GM13977 (cell line): Measurements from ENCODE around the gene KAZN.

Source experiments
- DNase-seq: peaks from one replicate; pipeline ENCODE4 v3.0.0; 2012; ENCODE audit warnings: low spot score
- in situ Hi-C: fragments of 300-500 bp; cut with MboI; formaldehyde crosslinking; loops from one replicate; pipeline ENCODE4 v1.12.0; 2022; ENCODE audit warnings: low sequenced_read_pairs, low pct_unique_long_range_greater_than_20kb, mixed read lengths, inconsistent platforms; ENCODE audit not compliant: unreplicated experiment
- TF ChIP-seq, protein P1 (sequence below): IDR thresholded peaks from 2 replicates; pipeline ENCODE4 v1.5.1; 2012; ENCODE audit warnings: mild to moderate bottlenecking, control low read depth; ENCODE audit not compliant: insufficient read depth; ENCODE audit errors: extremely low read depth, missing control alignments

Gene KAZN

DNA sequence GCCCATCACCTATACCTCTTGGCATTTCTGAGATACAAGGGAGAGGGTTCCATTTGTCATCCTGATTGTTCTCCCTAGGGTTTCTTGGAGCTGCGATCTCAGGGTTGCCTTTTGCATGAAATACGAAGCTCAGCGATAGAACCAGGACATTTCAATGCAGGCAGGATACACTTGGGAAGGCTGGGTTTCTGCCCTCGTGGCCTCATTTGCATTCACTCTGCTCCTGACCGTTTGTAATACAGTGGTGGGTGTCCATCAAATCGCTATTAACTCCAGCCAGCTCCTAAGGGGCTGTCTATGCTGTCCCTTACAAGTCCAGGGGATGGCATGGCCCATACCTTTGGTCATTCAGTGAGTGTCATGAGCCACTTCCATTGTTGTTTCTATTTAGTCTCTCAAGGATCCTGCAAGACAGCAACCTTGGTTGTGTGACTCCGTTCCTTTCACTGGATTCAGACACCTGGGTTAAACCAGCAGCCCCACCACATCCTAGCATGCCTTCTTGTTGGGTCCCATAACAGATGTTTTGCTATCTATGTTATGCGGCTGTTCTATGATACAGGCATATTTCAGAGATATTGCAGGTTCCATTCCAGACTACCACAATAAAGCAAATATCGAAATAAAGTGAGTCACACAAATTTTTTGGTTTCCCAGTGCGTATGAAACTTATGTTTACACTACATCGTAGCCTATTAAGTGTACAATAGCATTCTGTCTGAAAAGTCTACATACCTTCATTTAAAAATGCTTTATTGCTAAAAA is 18.3 kb downstream of the KAZN start:
- in situ Hi-C loops = no loop called here

DNA sequence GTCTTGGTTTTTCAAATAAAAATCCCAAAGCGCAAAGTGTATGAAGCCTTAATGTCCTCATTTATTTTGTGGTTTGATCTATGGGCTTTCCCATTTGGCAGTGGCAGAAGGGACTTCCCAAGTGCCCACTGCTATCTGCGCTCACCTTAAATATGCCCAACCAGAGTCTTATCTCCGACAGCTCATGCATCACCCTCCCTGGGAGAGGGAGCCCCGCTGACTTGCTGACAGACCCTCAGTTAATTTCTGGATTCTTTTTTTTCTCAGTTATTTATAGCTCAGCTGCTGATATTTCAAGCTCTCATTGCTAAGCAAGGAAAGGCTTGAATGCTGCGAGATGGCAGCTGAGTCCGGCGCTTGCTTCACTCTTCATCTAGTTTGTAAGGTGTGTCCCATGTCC is 19.3 kb downstream of the KAZN start:
- TF ChIP-seq, protein P1, sequence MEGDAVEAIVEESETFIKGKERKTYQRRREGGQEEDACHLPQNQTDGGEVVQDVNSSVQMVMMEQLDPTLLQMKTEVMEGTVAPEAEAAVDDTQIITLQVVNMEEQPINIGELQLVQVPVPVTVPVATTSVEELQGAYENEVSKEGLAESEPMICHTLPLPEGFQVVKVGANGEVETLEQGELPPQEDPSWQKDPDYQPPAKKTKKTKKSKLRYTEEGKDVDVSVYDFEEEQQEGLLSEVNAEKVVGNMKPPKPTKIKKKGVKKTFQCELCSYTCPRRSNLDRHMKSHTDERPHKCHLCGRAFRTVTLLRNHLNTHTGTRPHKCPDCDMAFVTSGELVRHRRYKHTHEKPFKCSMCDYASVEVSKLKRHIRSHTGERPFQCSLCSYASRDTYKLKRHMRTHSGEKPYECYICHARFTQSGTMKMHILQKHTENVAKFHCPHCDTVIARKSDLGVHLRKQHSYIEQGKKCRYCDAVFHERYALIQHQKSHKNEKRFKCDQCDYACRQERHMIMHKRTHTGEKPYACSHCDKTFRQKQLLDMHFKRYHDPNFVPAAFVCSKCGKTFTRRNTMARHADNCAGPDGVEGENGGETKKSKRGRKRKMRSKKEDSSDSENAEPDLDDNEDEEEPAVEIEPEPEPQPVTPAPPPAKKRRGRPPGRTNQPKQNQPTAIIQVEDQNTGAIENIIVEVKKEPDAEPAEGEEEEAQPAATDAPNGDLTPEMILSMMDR = no peak
- in situ Hi-C loops = no loop called here
- DNase-seq = no peak

More for the DNA sequence above, 18.3 kb downstream of the KAZN start:
- TF ChIP-seq, protein P1 = no peak
- no peak for DNase-seq

DNA sequence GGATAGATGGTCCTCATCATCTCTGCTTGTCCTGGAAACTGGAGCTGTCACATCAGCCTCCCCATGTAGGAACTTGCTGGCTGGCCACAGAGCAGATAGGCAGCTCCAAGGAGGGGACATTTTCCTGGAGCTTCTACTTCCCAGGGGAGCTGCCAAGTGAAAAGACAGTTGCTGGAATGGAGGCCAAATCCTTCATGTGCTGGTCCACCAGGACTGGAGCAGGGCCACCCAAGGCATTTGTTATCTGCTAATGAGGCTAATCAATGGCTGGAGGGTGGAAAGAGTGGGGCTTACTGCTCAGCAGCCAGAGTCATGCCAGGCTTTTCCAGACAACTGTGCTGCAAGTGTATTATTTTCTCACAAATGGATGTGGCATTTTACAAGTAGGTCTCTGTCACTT is 22.5 kb downstream of the KAZN start:
- TF ChIP-seq, protein P1 = no peak
- DNase-seq = no peak
- in situ Hi-C loops = no loop called here

DNA sequence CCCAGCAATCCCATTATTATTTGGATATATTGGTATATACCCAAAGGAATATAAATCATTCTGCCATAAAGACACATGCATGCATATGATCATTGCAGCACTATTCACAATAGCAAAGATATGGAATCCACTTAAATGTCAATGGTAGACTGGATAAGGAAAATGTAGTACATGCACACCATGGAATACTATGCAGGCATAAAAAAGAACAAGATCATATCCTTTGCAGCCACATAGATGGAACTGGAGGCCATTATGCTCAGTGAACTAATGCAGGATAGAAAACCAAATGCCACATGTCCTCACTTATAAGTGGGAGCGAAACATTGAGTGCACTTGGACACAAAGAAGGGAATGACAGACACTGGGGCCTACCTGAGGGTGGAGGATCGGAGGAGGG is 24.6 kb downstream of the KAZN start:
- in situ Hi-C loops = no loop called here
- TF ChIP-seq, protein P1 = no peak
- no peak for DNase-seq

DNA sequence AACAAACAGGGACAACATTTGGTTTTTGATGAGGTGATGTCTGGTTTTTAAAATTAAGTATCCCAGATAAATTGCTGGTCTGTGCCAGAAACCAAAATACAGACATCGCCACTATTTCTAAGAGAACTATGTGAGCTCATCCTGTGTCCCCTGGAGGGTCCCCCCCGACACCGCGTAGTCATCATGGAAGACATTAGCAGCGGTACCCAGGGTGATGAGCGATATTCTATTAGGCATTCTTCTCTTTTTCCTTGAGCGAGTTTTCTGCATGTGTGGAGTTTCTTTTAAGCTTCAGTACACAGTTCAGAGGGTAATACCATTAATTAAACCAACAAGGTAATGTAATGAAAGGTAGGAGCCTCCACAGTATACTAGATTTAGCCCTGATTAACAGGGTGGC is 26.5 kb downstream of the KAZN start:
- no peak for DNase-seq
- in situ Hi-C loops = no loop called here
- TF ChIP-seq, protein P1 = no peak

DNA sequence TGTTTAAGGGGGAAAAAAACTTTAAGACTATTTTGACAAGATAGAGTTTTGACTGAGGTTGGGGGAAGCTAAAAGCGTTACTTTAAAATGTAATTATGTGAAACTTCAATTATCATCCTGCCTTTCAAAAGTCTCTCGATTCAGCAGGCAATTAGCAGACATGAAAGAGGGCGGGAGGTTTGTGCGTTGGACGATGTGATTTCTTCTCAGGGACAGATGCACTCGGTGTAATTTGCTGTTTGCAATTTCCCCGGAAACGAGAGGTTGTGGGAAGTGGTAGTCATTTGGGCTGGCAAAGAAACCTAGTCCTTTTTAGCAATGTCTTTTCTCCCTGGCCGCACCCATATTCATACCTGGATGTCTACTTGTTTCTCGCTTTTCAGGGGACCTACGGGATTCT is 27.1 kb downstream of the KAZN start:
- TF ChIP-seq, protein P1 = no peak
- in situ Hi-C loops = no loop called here
- no peak for DNase-seq

DNA sequence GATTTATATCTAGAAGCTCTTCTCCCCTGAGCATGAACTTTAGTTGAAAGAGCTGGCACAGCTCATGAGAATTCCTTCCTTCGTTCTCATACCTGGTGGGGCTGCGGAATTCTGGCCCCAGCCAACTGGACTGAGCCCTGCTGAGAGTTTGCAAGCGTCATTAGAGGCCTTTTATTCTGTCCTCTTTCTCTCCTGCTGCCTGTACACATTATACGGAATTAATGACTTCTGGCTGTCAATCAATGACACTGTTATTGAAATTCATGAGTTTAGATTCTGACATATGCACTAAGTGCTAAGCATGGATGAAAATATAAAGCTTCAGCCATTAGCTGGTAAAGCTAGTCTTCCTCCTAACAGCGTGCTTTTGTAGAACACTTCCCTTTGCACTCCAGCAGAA is 27.5 kb downstream of the KAZN start:
- DNase-seq = no peak
- in situ Hi-C loops = no loop called here
- TF ChIP-seq, protein P1 = no peak
